BJ (cell line): Measurements from ENCODE around the gene TRNAU1AP. TPM values are rescaled to one million over a fixed set of nuclear protein-coding genes. Genes with fewer than 3 reads are reported as not detected.
"Not testable (repeated sequence)": the region's sequence is repeated elsewhere in the genome, so short reads cannot be mapped to it uniquely, and the experiment has no call there.

Experiments used
- CTCF ChIA-PET: fragments of 350-600 bp; formaldehyde crosslinking; extraction: SDS; loops from one replicate; lab custom pipeline; 2021; ENCODE audit warnings: antibody characterized with exemption, inconsistent platforms; lab: Yijun Ruan, JAX
- POLR2A ChIA-PET: fragments of 300-600 bp; sonication (Branson Sonifier 250); formaldehyde crosslinking; extraction: SDS; loops from one replicate; lab custom pipeline; 2021; ENCODE audit warnings: antibody characterized with exemption; lab: Charles Lee
- DNase-seq: peaks from one replicate; pipeline ENCODE4 v3.0.0-alpha.2; 2011; ENCODE audit warnings: low read depth
- H3K27me3 ChIP-seq: 2 replicates; pipeline ENCODE4 v1.6.0; 2011; ENCODE audit warnings: low read length; ENCODE audit not compliant: control insufficient read depth, insufficient read depth
- H3K36me3 ChIP-seq: 2 replicates; pipeline ENCODE4 v1.5.1; 2011; ENCODE audit warnings: low read length; ENCODE audit not compliant: control insufficient read depth, insufficient read depth
- H3K4me3 ChIP-seq: 2 replicates; pipeline ENCODE4 v1.5.1; 2011; ENCODE audit warnings: low read depth, mild to moderate bottlenecking, control low read depth, low read length
- CTCF ChIP-seq: IDR thresholded peaks from 2 replicates; pipeline ENCODE4 v1.5.1; 2011; ENCODE audit warnings: low read depth, mild to moderate bottlenecking, control low read depth, inconsistent platforms, low read length, moderate library complexity; ENCODE audit not compliant: insufficient read depth
- polyA plus RNA-seq: library from polyadenylated mRNA; depleted of rRNA; stranded (reverse); fragments of >200 nt; gene quantifications from 2 replicates; pipeline ENCODE4 v1.2.3, GENCODE V29; 2011

TRNAU1AP gene
- polyA plus RNA-seq, 1 experiment, result 26.6 TPM

GRCh38 chr1:28565040-28565439 lies 12.2 kb downstream of the TRNAU1AP start:
- H3K27me3 ChIP-seq, result no peaks in the 10 kb centered on the region
- peaks cover 17% of the 10 kb centered on the region for H3K36me3 ChIP-seq
- CTCF ChIA-PET, result interaction anchor here (0.6 to 1.1 kb wide), 3 partner anchors 20 to 316 kb away, joined by 3 read pairs; no protein-coding TSS in a partner anchor
- DNase-seq, result no peak
- no peak for TF ChIP-seq CTCF
- POLR2A ChIA-PET, result no interaction called here
- H3K4me3 ChIP-seq, result no peak overlapping the region

GRCh38 chr1:28565726-28566125 lies 12.8 kb downstream of the TRNAU1AP start:
- Histone ChIP-seq H3K27me3 (no peaks in the 10 kb centered on the region), H3K4me3 (no peak overlapping the region), H3K36me3 (peaks cover 16% of the 10 kb centered on the region)
- ChIA-PET POLR2A (no interaction called here), CTCF (interaction anchor here (0.6 to 1.1 kb wide), 2 partner anchors 37 to 317 kb away, joined by 3 read pairs; no protein-coding TSS in a partner anchor)
- no peak for DNase-seq
- TF ChIP-seq CTCF, result no peak

GRCh38 chr1:28566931-28567330 lies 14.0 kb downstream of the TRNAU1AP start:
- POLR2A ChIA-PET, result no interaction called here
- CTCF ChIA-PET, result no interaction called here
- Histone ChIP-seq H3K27me3 (no peaks in the 10 kb centered on the region), H3K36me3 (peaks cover 14% of the 10 kb centered on the region), H3K4me3 (no peak overlapping the region)
- no peak for TF ChIP-seq CTCF
- no peak for DNase-seq

GRCh38 chr1:28571911-28572310 lies 19.0 kb downstream of the TRNAU1AP start:
- Histone ChIP-seq H3K4me3 (no peak overlapping the region), H3K27me3 (no peaks in the 10 kb centered on the region), H3K36me3 (peaks cover 12% of the 10 kb centered on the region)
- CTCF ChIA-PET, result interaction anchor here (0.6 kb wide), 1 partner anchor 76 kb away, joined by 8 read pairs; no protein-coding TSS in a partner anchor
- DNase-seq, result no peak
- POLR2A ChIA-PET, result no interaction called here
- no peak for TF ChIP-seq CTCF

- H3K4me3 ChIP-seq, H3K27me3 ChIP-seq, POLR2A ChIA-PET, DNase-seq, CTCF ChIA-PET: not testable (repeated sequence)
- H3K36me3 ChIP-seq, result peaks cover 13% of the 10 kb centered on the region
Measured at GRCh38 chr1:28572891-28573290, 20.0 kb downstream of the TRNAU1AP start.

- H3K4me3 ChIP-seq, result no peak overlapping the region
- peaks cover 12% of the 10 kb centered on the region for H3K36me3 ChIP-seq
- no peaks in the 10 kb centered on the region for H3K27me3 ChIP-seq
- POLR2A ChIA-PET, result no interaction called here
- CTCF ChIA-PET, result no interaction called here
- no peak for TF ChIP-seq CTCF
- DNase-seq, result no peak
Measured at GRCh38 chr1:28573564-28573963, 20.7 kb downstream of the TRNAU1AP start.
